Liver (tissue), 9 donors: Measurements from ENCODE around the gene VPS26A. TPM values are rescaled to one million over a fixed set of nuclear protein-coding genes. Genes with fewer than 3 reads are reported as not detected.

Source experiments
- DNase-seq: peaks from one replicate; pipeline ENCODE4 v3.0.0-alpha.2; 2017; ENCODE audit warnings: low spot score
- H3K27ac ChIP-seq, 2 donors: one replicate each; pipeline ENCODE4 v1.7.0; 2013; ENCODE audit warnings: inconsistent platforms in 2 of 2, low read length in 2 of 2, control low read depth in 1 of 2, low read depth in 1 of 2, mild to moderate bottlenecking in 1 of 2
- H3K27me3 ChIP-seq, 4 donors: one replicate each; pipeline versions ENCODE4 v1.6.1 to v1.7.0; 2013; ENCODE audit warnings: low read length in 3 of 4, inconsistent platforms in 1 of 4, mild to moderate bottlenecking in 1 of 4, moderate library complexity in 1 of 4; ENCODE audit not compliant: control insufficient read depth in 4 of 4, insufficient read depth in 4 of 4
- H3K36me3 ChIP-seq, 4 donors: one replicate each; pipeline versions ENCODE4 v1.6.1 to v1.7.0; 2013; ENCODE audit warnings: low read length in 3 of 4, mild to moderate bottlenecking in 3 of 4, low read depth in 1 of 4, moderate library complexity in 1 of 4; ENCODE audit not compliant: control insufficient read depth in 4 of 4, insufficient read depth in 3 of 4
- H3K4me1 ChIP-seq, 4 donors: one replicate each; pipeline versions ENCODE4 v1.6.1 to v1.7.0; 2013; ENCODE audit warnings: low read length in 3 of 4, mild to moderate bottlenecking in 3 of 4, moderate library complexity in 1 of 4; ENCODE audit not compliant: control insufficient read depth in 4 of 4, insufficient read depth in 4 of 4
- H3K4me3 ChIP-seq, 3 donors: one replicate each; pipeline versions ENCODE4 v1.6.1 to v1.7.0; 2013; ENCODE audit warnings: low read length in 3 of 3, control low read depth in 1 of 3, low read depth in 1 of 3, mild to moderate bottlenecking in 1 of 3
- H3K9ac ChIP-seq, 2 donors: one replicate each; pipeline ENCODE4 v1.7.0; 2013; ENCODE audit warnings: low read length in 2 of 2, mild to moderate bottlenecking in 2 of 2, moderate library complexity in 2 of 2, control low read depth in 1 of 2, low read depth in 1 of 2
- H3K9me3 ChIP-seq, 4 donors: one replicate each; pipeline versions ENCODE4 v1.6.1 to v1.7.0; 2013; ENCODE audit warnings: low read length in 3 of 4; ENCODE audit not compliant: control insufficient read depth in 4 of 4
- ATF3 ChIP-seq: IDR thresholded peaks from 2 replicates; pipeline ENCODE4 v1.6.1; 2016; ENCODE audit warnings: antibody characterized with exemption
- CTCF ChIP-seq: fragments of 150-350 bp; IDR thresholded peaks from 2 replicates; pipeline ENCODE4 v1.5.1; 2017; ENCODE audit warnings: improper control_type of control experiment, low read depth, low read length; ENCODE audit not compliant: missing input control
- EGR1 ChIP-seq, 2 donors: IDR thresholded peaks; 2 replicates each; pipeline ENCODE4 v1.6.1; 2016 to 2018; ENCODE audit warnings: antibody characterized with exemption in 2 of 2, low read depth in 2 of 2
- FOXA1 ChIP-seq: IDR thresholded peaks from 2 replicates; pipeline ENCODE4 v1.6.1; 2016; ENCODE audit warnings: antibody characterized with exemption
- FOXA2 ChIP-seq: IDR thresholded peaks from 2 replicates; pipeline ENCODE4 v1.6.1; 2016; ENCODE audit warnings: antibody characterized with exemption
- GABPA ChIP-seq, 2 donors: IDR thresholded peaks in 1 of 2; conservative IDR thresholded peaks in 1 of 2; 2 replicates each; pipeline ENCODE4 v1.6.1; 2016; ENCODE audit warnings: antibody characterized with exemption in 2 of 2, mild to moderate bottlenecking in 1 of 2, moderate library complexity in 1 of 2
- HNF4A ChIP-seq, 2 donors: conservative IDR thresholded peaks; 2 replicates each; pipeline ENCODE4 v1.6.1; 2016; ENCODE audit warnings: antibody characterized with exemption in 2 of 2, mild to moderate bottlenecking in 2 of 2
- HNF4G ChIP-seq: IDR thresholded peaks from 2 replicates; pipeline ENCODE4 v1.6.1; 2016; ENCODE audit warnings: antibody characterized with exemption
- JUND ChIP-seq, 2 donors: IDR thresholded peaks; 2 replicates each; pipeline ENCODE4 v1.6.1; 2016; ENCODE audit warnings: antibody characterized with exemption in 2 of 2
- RAD21 ChIP-seq, 2 donors: IDR thresholded peaks; 2 replicates each; pipeline ENCODE4 v1.6.1; 2016; ENCODE audit warnings: antibody characterized with exemption in 2 of 2, mild to moderate bottlenecking in 2 of 2
- REST ChIP-seq: IDR thresholded peaks from 2 replicates; pipeline ENCODE4 v1.6.1; 2016; ENCODE audit warnings: antibody characterized with exemption, mild to moderate bottlenecking
- RXRA ChIP-seq, 2 donors: IDR thresholded peaks; 2 replicates each; pipeline ENCODE4 v1.6.1; 2017 to 2018; ENCODE audit warnings: antibody characterized with exemption in 2 of 2, mild to moderate bottlenecking in 1 of 2
- YY1 ChIP-seq: IDR thresholded peaks from 2 replicates; pipeline ENCODE4 v1.6.1; 2016; ENCODE audit warnings: antibody characterized with exemption, mild to moderate bottlenecking
- ZBTB33 ChIP-seq: IDR thresholded peaks from 2 replicates; pipeline ENCODE4 v1.6.1; 2016; ENCODE audit warnings: antibody characterized with exemption
- WGBS: extraction: QIAGEN DNeasy Blood & Tissue Kit; methylation state at CpG from one replicate; pipeline ENCODE4 v1.1.7; 2013; 5-methylcytosine and 5-hydroxymethylcytosine counted together
- polyA plus RNA-seq, 2 donors: library from polyadenylated mRNA; stranded (reverse) in 1 of 2; unstranded in 1 of 2; fragments of 200-250 nt in 1 of 2; fragments of >200 nt in 1 of 2; fragmentation: Nextera tagmentation in 1 of 2; extraction: Ambion mirVana in 1 of 2; gene quantifications; one replicate each; pipeline versions ENCODE4 v1.2.1 to v1.2.3, GENCODE V29; 2013 to 2015
- total RNA-seq, 2 donors: library from RNA; depleted of rRNA; stranded (reverse); fragments of >200 nt; gene quantifications; one replicate each; pipeline ENCODE4 v1.2.3, GENCODE V29; 2014
- donor health status: healthy.
- donor health status: healthy.
- donor health status: healthy.
- donor health status: healthy.
- donor health status: healthy.

VPS26A gene
- total and polyA plus RNA-seq, 4 donors = 10.9 to 21.4 (median 14.5) TPM

GRCh38 chr10:69125554-69125953 lies 1.6 kb downstream of the VPS26A start:
- Histone ChIP-seq H3K27me3 (no peaks in the 10 kb centered on the region), H3K27ac (no peak overlapping the region), H3K36me3 (no peaks in the 10 kb centered on the region), H3K9ac (peak overlapping the region in 1 of 2 donors; percentile 93), H3K4me3 (peak overlapping the region in 1 of 3 donors; percentile 86), H3K9me3 (no peaks in the 10 kb centered on the region), H3K4me1 (peaks cover 5 to 20% (median 14%) of the 10 kb centered on the region in 4 donors)
- DNase-seq = no peak
- TF ChIP-seq ATF3 (no peak), RAD21 (IDR thresholded peaks at IDR 0.05) (no peak), YY1 (no peak), EGR1 (IDR thresholded peaks at IDR 0.05; ENCODE audit: low read depth in 2 of 2) (no peak), HNF4A (conservative IDR thresholded peaks at IDR 0.05) (no peak), HNF4G (no peak), RXRA (IDR thresholded peaks at IDR 0.05) (no peak), REST (no peak), FOXA1 (no peak), FOXA2 (no peak), GABPA (IDR thresholded peaks at IDR 0.05 in 1 of 2, conservative IDR thresholded peaks at IDR 0.05 in 1 of 2) (no peak), CTCF (no peak), ZBTB33 (no peak)
- WGBS = 57% methylated on average over 1 of the region's 1 CpG

GRCh38 chr10:69130251-69130650 lies 6.3 kb downstream of the VPS26A start:
- Histone ChIP-seq H3K9me3 (no peaks in the 10 kb centered on the region), H3K4me1 (peaks cover 5 to 9% (median 7%) of the 10 kb centered on the region in 4 donors), H3K27me3 (no peaks in the 10 kb centered on the region), H3K36me3 (peaks cover 0 to 10% (median 8%) of the 10 kb centered on the region in 4 donors), H3K4me3 (no peak overlapping the region), H3K9ac (no peak overlapping the region), H3K27ac (no peak overlapping the region)
- 71% methylated on average over 2 of the region's 2 CpGs for WGBS
- TF ChIP-seq FOXA2 (no peak), FOXA1 (no peak), JUND (IDR thresholded peaks at IDR 0.05) (no peak), HNF4A (conservative IDR thresholded peaks at IDR 0.05) (no peak), CTCF (no peak), ATF3 (no peak)
- no peak for DNase-seq
